Nucleus accumbens (tissue), 56 donors: ENCODE data around the gene MARCKSL1.
"Not testable (repeated sequence)": the region's sequence is repeated elsewhere in the genome, so short reads cannot be mapped to it uniquely, and the experiment has no call there.

ENCODE experiments used
- DNase-seq, 56 donors: peaks; one replicate each; lab custom pipeline; 2025; lab: John Stamatoyannopoulos, UW

Gene MARCKSL1

GRCh38 chr1:32334274-32334861, 1.7 kb downstream of the MARCKSL1 start:
- DNase-seq, result peak in 1 of 56 donors; percentile 42

GRCh38 chr1:32333251-32333963, 2.6 kb downstream of the MARCKSL1 start:
- DNase-seq, result peak in 1 of 56 donors; percentile 43

- peak in 30 of 56 donors; percentile 9 to 69 (median 32) for DNase-seq
Measured at GRCh38 chr1:32332290-32333079, 3.5 kb downstream of the MARCKSL1 start.

- no peak for DNase-seq
Measured at GRCh38 chr1:32331549-32331948, 4.5 kb downstream of the MARCKSL1 start.

GRCh38 chr1:32330558-32331151, 5.4 kb downstream of the MARCKSL1 start:
- no peak for DNase-seq

- DNase-seq, result no peak
Measured at GRCh38 chr1:32329931-32330466, 6.0 kb downstream of the MARCKSL1 start.

- no peak for DNase-seq
Measured at GRCh38 chr1:32327204-32327603, 8.8 kb downstream of the MARCKSL1 start.

- no peak for DNase-seq
Measured at GRCh38 chr1:32321712-32322291, 14.2 kb downstream of the MARCKSL1 start.

- DNase-seq, result no peak
Measured at GRCh38 chr1:32318127-32318869, 17.7 kb downstream of the MARCKSL1 start.

GRCh38 chr1:32316903-32317277, 19.1 kb downstream of the MARCKSL1 start:
- DNase-seq, result no peak

GRCh38 chr1:32311709-32312393, 24.2 kb downstream of the MARCKSL1 start:
- DNase-seq, result no peak

- DNase-seq, result no peak
Measured at GRCh38 chr1:32309960-32310359, 26.1 kb downstream of the MARCKSL1 start.

- DNase-seq, result no peak
Measured at GRCh38 chr1:32307324-32307723, 28.7 kb downstream of the MARCKSL1 start.

GRCh38 chr1:32305310-32305709, 30.7 kb downstream of the MARCKSL1 start:
- DNase-seq, result no peak

GRCh38 chr1:32303997-32304622, 31.9 kb downstream of the MARCKSL1 start:
- no peak for DNase-seq

- no peak for DNase-seq
Measured at GRCh38 chr1:32303358-32303757, 32.7 kb downstream of the MARCKSL1 start.

- DNase-seq, result no peak
Measured at GRCh38 chr1:32299327-32299726, 36.7 kb downstream of the MARCKSL1 start.

- DNase-seq, result not testable (repeated sequence)
Measured at GRCh38 chr1:32298211-32298610, 37.8 kb downstream of the MARCKSL1 start.
